ENCODE results near the gene NEB. TPM values are rescaled to one million over a fixed set of nuclear protein-coding genes. Genes with fewer than 3 reads are reported as not detected.

The NEB gene
- polyA plus RNA-seq, 1 experiment: 0.01 TPM

- no peaks in the 10 kb centered on the region for H3K27me3 ChIP-seq (ENCODE audit: control insufficient read depth, insufficient read depth, low read length)
- DNase-seq (ENCODE audit: low read depth): no peak
- no peaks in the 10 kb centered on the region for H3K36me3 ChIP-seq (ENCODE audit: control insufficient read depth, insufficient read depth, low read length)
- no peak overlapping the region for H3K4me3 ChIP-seq (ENCODE audit: low read depth, low read length)
- no peak for TF ChIP-seq CTCF (IDR thresholded peaks at IDR 0.05; ENCODE audit: insufficient read depth, low read depth, low read length)
- ChIA-PET CTCF (no interaction called here), POLR2A (no interaction called here)
These were observed 157.2 kb downstream of the NEB start for GRCh38 chr2:151577116-151577515.

- no peak for DNase-seq (ENCODE audit: low read depth)
- CTCF ChIA-PET: no interaction called here
- Histone ChIP-seq H3K36me3 (ENCODE audit: control insufficient read depth, insufficient read depth, low read length) (no peaks in the 10 kb centered on the region), H3K27me3 (ENCODE audit: control insufficient read depth, insufficient read depth, low read length) (no peaks in the 10 kb centered on the region), H3K4me3 (ENCODE audit: low read depth, low read length) (no peak overlapping the region)
- TF ChIP-seq CTCF (IDR thresholded peaks at IDR 0.05; ENCODE audit: insufficient read depth, low read depth, low read length): no peak
- POLR2A ChIA-PET: no interaction called here
These were observed 158.2 kb downstream of the NEB start for GRCh38 chr2:151576080-151576479.

- ChIA-PET CTCF (no interaction called here), POLR2A (no interaction called here)
- no peak for DNase-seq (ENCODE audit: low read depth)
- no peak for TF ChIP-seq CTCF (IDR thresholded peaks at IDR 0.05; ENCODE audit: insufficient read depth, low read depth, low read length)
- H3K4me3 ChIP-seq (ENCODE audit: low read depth, low read length): no peak overlapping the region
- H3K36me3 ChIP-seq (ENCODE audit: control insufficient read depth, insufficient read depth, low read length): no peaks in the 10 kb centered on the region
- no peaks in the 10 kb centered on the region for H3K27me3 ChIP-seq (ENCODE audit: control insufficient read depth, insufficient read depth, low read length)
These were observed 158.9 kb downstream of the NEB start for GRCh38 chr2:151575338-151575737.

- TF ChIP-seq CTCF (IDR thresholded peaks at IDR 0.05; ENCODE audit: insufficient read depth, low read depth, low read length): no peak
- POLR2A ChIA-PET: no interaction called here
- DNase-seq (ENCODE audit: low read depth): no peak
- CTCF ChIA-PET: no interaction called here
- no peak overlapping the region for H3K4me3 ChIP-seq (ENCODE audit: low read depth, low read length)
- no peaks in the 10 kb centered on the region for H3K27me3 ChIP-seq (ENCODE audit: control insufficient read depth, insufficient read depth, low read length)
- no peaks in the 10 kb centered on the region for H3K36me3 ChIP-seq (ENCODE audit: control insufficient read depth, insufficient read depth, low read length)
These were observed 164.1 kb downstream of the NEB start for GRCh38 chr2:151570191-151570590.

GRCh38 chr2:151569167-151569566 is 165.1 kb downstream of the NEB start:
- 0 out of 2 replicates have a peak, but pooled peaks cover 2% of the 10 kb centered on the region for H3K27me3 ChIP-seq (ENCODE audit: control insufficient read depth, insufficient read depth, low read length)
- H3K36me3 ChIP-seq (ENCODE audit: control insufficient read depth, insufficient read depth, low read length): no peaks in the 10 kb centered on the region
- CTCF ChIA-PET: no interaction called here
- no peak overlapping the region for H3K4me3 ChIP-seq (ENCODE audit: low read depth, low read length)
- TF ChIP-seq CTCF (IDR thresholded peaks at IDR 0.05; ENCODE audit: insufficient read depth, low read depth, low read length): no peak
- no peak for DNase-seq (ENCODE audit: low read depth)
- POLR2A ChIA-PET: no interaction called here
